NCI-H345 treated with DMSO at 0.1 percent for 48 hours (cell line): ENCODE data around the gene PCDHB16.
"Not testable (repeated sequence)": the region's sequence is repeated elsewhere in the genome, so short reads cannot be mapped to it uniquely, and the experiment has no call there.

Experiments
- DNase-seq: peaks from one replicate; lab custom pipeline; 2025; ENCODE audit not compliant: unreplicated experiment; lab: John Stamatoyannopoulos, UW

PCDHB16 gene

GRCh38 chr5:141224844-141225243 is 42.7 kb downstream of the PCDHB16 start:
- not testable (repeated sequence) for DNase-seq

- DNase-seq: not testable (repeated sequence)
Measured at GRCh38 chr5:141225421-141225820, 43.2 kb downstream of the PCDHB16 start.

- DNase-seq: no peak
Measured at GRCh38 chr5:141234109-141234667, 52.0 kb downstream of the PCDHB16 start.
